Measurements from ENCODE around the gene CDC20B.
A peak's percentile ranks its signal among the peaks of the same experiment; 100 is the strongest.

The CDC20B gene

GRCh38 chr5:55172937-55173686, at the start of gene CDC20B:
CDC20B (minus strand) TSS chr5:55173177; CDS start chr5:55173000, 177 bp downstream.
- peak; percentile 88 for DNase-seq

- DNase-seq, result no peak
These were observed 49.4 kb upstream of the CDC20B start for GRCh38 chr5:55222092-55222984.

GRCh38 chr5:55220433-55221185, 47.6 kb upstream of the CDC20B start:
- DNase-seq, result no peak

- no peak for DNase-seq
These were observed 46.8 kb upstream of the CDC20B start for GRCh38 chr5:55219770-55220169.

- peak; percentile 90 for DNase-seq
These were observed 46.0 kb upstream of the CDC20B start for GRCh38 chr5:55218967-55219366.

GRCh38 chr5:55211184-55211874, 38.4 kb upstream of the CDC20B start:
- no peak for DNase-seq

GRCh38 chr5:55205001-55205400, 32.0 kb upstream of the CDC20B start:
- no peak for DNase-seq

GRCh38 chr5:55191165-55191564, 18.2 kb upstream of the CDC20B start:
- no peak for DNase-seq

GRCh38 chr5:55188656-55189540, 15.9 kb upstream of the CDC20B start:
- DNase-seq, result peak; percentile 62

- DNase-seq, result peak; percentile 36
These were observed 14.4 kb upstream of the CDC20B start for GRCh38 chr5:55187370-55187769.

GRCh38 chr5:55180016-55180415, 7.0 kb upstream of the CDC20B start:
- DNase-seq, result no peak

GRCh38 chr5:55177078-55177477, 4.1 kb upstream of the CDC20B start:
- no peak for DNase-seq

GRCh38 chr5:55176176-55176818, 3.3 kb upstream of the CDC20B start:
- peak; percentile 84 for DNase-seq

- DNase-seq, result no peak
These were observed 2.8 kb upstream of the CDC20B start for GRCh38 chr5:55175781-55176175.

- no peak for DNase-seq
These were observed 782 bp upstream of the CDC20B start for GRCh38 chr5:55173687-55174230.

- peak; percentile 89 for DNase-seq
These were observed 702 bp downstream of the CDC20B start for GRCh38 chr5:55172051-55172899.

GRCh38 chr5:55171471-55171870, 1.5 kb downstream of the CDC20B start:
- no peak for DNase-seq

GRCh38 chr5:55162666-55163065, 10.3 kb downstream of the CDC20B start:
- no peak for DNase-seq

- DNase-seq, result no peak
These were observed 12.3 kb downstream of the CDC20B start for GRCh38 chr5:55160493-55161209.
